ENCODE data around the gene ZXDC. TPM values are rescaled to one million over a fixed set of nuclear protein-coding genes. Genes with fewer than 3 reads are reported as not detected.

Gene ZXDC
- total RNA-seq, 2 experiments from 2014 or later = 34.7 to 34.9 TPM

GRCh38 chr3:126442856-126443242 is 32.8 kb downstream of the ZXDC start:
- POLR2A ChIA-PET = no interaction called here
- Mint-ChIP-seq H3K27me3 (no peaks in the 10 kb centered on the region), H3K9me3 (no peaks in the 10 kb centered on the region), H3K4me3 (no peak overlapping the region), H3K36me3 (no peaks in the 10 kb centered on the region), H3K27ac (no peak overlapping the region), H3K4me1 (peaks cover 3% of the 10 kb centered on the region)
- DNase-seq (no peak), ATAC-seq (ENCODE audit: low read depth) (no peak)

GRCh38 chr3:126442094-126442855 is 33.4 kb downstream of the ZXDC start:
- POLR2A ChIA-PET = no interaction called here
- ATAC-seq (ENCODE audit: low read depth) (no peak), DNase-seq (no peak)
- Mint-ChIP-seq H3K9me3 (no peaks in the 10 kb centered on the region), H3K4me1 (peaks cover 3% of the 10 kb centered on the region), H3K27ac (no peak overlapping the region), H3K4me3 (no peak overlapping the region), H3K27me3 (no peaks in the 10 kb centered on the region), H3K36me3 (no peaks in the 10 kb centered on the region)

DNA sequence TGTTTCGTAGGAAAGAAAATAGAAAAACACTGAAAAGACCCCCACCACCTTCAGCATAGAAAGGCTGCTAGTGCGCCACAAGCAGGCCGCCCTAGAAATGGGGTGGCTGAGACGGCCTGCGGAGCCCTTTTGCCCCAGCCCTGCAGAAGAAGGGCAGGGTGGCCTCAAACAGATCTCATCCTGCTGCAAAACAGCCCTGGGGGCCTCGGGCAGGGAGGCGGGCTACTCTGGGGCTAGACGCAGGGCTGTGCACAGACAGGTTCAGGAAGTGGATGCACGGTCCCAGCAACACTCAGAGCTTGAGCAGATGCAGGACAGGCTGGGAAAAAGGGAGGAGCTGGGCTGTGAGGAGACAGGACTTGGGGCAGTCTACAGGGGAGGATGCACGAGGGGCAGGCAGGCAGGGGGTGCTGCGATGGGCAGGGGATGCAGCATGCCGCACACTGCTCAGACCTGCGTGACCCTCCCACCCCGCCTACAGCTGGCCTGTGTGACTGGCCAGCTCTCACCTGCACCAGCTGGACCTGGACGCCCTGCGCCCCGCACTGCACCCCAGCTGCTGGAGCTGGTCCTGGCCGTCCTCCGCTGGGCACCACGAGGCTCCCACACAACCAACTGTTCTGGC is 34.3 kb downstream of the ZXDC start:
- Mint-ChIP-seq H3K4me1 (no peaks in the 10 kb centered on the region), H3K9me3 (no peaks in the 10 kb centered on the region), H3K4me3 (no peak overlapping the region), H3K27ac (no peak overlapping the region), H3K36me3 (no peaks in the 10 kb centered on the region), H3K27me3 (no peaks in the 10 kb centered on the region)
- DNase-seq = no peak
- ATAC-seq (ENCODE audit: low read depth) = no peak
- POLR2A ChIA-PET = no interaction called here

GRCh38 chr3:126440709-126440995 is 35.0 kb downstream of the ZXDC start:
- POLR2A ChIA-PET = interaction anchor here (0.6 kb wide), 1 partner anchor 913 kb away, joined by 3 read pairs; no protein-coding TSS in a partner anchor
- ATAC-seq (ENCODE audit: low read depth) = no peak
- no peak overlapping the region for H3K27ac Mint-ChIP-seq
- H3K36me3 Mint-ChIP-seq = no peaks in the 10 kb centered on the region
- no peak overlapping the region for H3K4me3 Mint-ChIP-seq
- no peaks in the 10 kb centered on the region for H3K4me1 Mint-ChIP-seq
- DNase-seq = no peak
- H3K27me3 Mint-ChIP-seq = no peaks in the 10 kb centered on the region
- no peaks in the 10 kb centered on the region for H3K9me3 Mint-ChIP-seq

DNA sequence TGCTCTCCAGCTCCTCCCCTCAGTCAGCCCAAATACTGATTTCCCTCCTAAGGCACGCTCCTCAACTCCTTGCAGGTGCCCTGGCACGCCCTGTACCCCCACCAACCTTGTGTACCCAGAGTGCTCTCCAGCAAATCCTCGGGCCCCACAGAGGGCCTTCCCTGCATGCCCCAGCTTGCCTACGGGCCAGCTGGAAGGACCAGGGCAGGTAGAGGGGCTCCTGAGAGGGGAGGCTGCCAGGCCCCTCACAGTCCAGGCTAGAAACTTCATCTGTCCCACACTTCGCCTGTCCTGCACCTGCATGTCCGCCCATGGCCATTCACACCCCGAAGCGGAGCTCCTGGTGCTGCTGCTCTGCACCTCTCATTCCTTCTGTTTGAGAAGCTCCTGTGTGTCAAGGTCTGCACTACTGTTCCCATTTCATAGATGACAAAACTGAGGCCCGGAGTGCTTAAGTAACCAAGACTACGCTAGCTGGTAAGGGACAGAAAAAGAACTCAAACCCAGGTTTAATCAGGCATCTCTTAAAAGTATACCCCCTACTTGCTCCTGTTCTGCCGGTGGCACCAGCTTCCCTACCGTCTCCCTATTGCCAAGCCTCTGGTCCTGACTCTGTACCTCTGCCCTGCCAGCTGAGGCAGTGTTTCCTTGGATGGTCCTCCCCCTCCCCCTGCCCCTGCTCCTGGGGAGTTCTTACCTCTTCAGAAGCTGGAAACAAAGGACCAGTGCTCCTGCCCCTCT is 35.6 kb downstream of the ZXDC start:
- Mint-ChIP-seq H3K9me3 (no peaks in the 10 kb centered on the region), H3K27me3 (no peaks in the 10 kb centered on the region), H3K4me1 (no peaks in the 10 kb centered on the region), H3K36me3 (no peaks in the 10 kb centered on the region), H3K27ac (no peak overlapping the region), H3K4me3 (no peak overlapping the region)
- ATAC-seq (ENCODE audit: low read depth) (no peak), DNase-seq (no peak)
- POLR2A ChIA-PET = interaction anchor here (0.6 kb wide), 1 partner anchor 913 kb away, joined by 3 read pairs; no protein-coding TSS in a partner anchor

GRCh38 chr3:126439346-126439967 is 36.2 kb downstream of the ZXDC start:
- no peaks in the 10 kb centered on the region for H3K27me3 Mint-ChIP-seq
- H3K36me3 Mint-ChIP-seq = peaks cover 2% of the 10 kb centered on the region
- no peak for DNase-seq
- H3K27ac Mint-ChIP-seq = no peak overlapping the region
- POLR2A ChIA-PET = no interaction called here
- H3K4me1 Mint-ChIP-seq = no peaks in the 10 kb centered on the region
- no peaks in the 10 kb centered on the region for H3K9me3 Mint-ChIP-seq
- no peak overlapping the region for H3K4me3 Mint-ChIP-seq
- ATAC-seq (ENCODE audit: low read depth) = no peak

DNA sequence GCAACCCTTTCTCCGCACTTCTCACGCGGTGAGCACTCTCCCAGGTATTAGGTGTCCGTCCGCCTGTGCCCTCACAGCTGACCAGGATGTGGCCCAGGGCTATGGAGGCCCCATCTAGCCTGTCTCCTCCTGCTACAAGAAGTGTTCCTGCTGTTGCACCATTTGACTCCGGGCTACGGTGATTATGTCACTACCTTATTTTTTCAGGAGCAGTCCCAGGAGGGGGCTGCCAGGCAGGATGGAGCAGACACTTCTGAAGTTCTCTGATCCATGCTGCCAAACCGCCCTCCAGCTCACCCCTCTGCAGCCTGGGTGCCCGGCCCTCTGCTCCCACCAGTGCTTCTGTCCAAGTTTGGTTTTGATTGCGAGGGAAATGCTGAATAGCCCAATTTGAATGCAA is 36.9 kb downstream of the ZXDC start:
- H3K27ac Mint-ChIP-seq = no peak overlapping the region
- no peak for DNase-seq
- peaks cover 3% of the 10 kb centered on the region for H3K36me3 Mint-ChIP-seq
- H3K9me3 Mint-ChIP-seq = no peaks in the 10 kb centered on the region
- H3K4me1 Mint-ChIP-seq = no peaks in the 10 kb centered on the region
- ATAC-seq (ENCODE audit: low read depth) = no peak
- H3K4me3 Mint-ChIP-seq = no peak overlapping the region
- no peaks in the 10 kb centered on the region for H3K27me3 Mint-ChIP-seq
- POLR2A ChIA-PET = no interaction called here

DNA sequence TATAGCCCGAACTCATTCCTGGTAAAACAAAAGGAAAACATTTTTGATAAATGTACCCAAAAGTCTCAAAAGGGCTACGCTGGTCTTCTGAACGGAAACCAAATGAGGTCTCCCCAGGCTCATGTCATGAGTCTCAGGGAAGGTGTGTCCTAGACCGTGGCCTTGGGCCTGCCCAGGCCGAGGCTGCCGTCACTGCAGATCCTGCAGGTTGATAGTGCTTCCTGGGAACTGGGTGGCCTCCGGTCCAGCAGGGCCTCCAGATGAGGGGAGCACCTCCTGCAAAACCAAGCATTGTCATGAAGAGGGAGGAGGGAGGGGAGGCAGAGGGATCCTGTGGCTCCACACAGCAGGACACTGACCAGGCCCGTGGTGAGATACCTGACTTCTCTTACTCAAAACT is 37.5 kb downstream of the ZXDC start:
- Mint-ChIP-seq H3K9me3 (no peaks in the 10 kb centered on the region), H3K27ac (no peak overlapping the region), H3K4me1 (no peaks in the 10 kb centered on the region), H3K27me3 (no peaks in the 10 kb centered on the region), H3K4me3 (no peak overlapping the region), H3K36me3 (peaks cover 3% of the 10 kb centered on the region)
- DNase-seq (no peak), ATAC-seq (ENCODE audit: low read depth) (no peak)
- POLR2A ChIA-PET = no interaction called here

DNA sequence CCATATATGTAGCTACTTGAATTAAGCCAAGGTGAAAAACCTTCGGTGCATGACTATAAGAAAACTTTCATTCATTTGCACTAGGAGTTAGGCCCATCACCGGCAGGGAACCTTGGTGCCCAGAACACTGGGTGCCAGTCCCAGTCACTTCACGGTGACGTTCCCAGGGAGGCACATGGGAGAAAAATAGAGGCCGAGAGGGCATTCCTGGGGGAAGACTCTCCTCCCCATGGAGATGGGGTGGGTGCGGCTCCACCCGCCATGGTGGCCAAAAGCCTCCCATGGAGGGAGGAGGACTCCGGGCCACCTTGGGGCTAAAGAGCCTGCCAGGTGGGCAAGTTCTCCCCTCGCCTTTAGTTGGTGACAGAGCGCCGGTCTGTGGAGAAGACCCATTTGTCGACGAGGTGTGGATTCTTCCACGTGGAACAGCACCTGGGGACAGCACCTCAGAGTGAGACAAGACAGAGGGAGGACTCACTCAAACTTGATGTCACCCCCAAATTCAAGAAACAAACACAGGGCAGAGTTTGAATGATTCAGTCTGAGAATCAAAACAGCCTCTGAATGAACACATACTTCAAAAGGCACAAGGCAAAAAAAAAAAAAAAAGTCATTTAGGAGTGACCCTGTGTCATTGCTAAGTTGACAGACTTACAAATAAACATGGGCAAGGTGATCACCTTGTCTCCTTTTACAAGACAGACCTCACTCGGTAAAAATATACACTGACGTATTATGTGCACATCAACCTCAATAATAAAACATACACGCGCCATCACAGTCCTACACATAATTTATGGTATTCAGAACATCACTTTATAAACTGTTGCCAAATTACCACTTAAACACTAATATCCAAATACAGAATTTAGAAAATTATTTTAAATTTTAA is 38.6 kb downstream of the ZXDC start:
- DNase-seq (no peak), ATAC-seq (ENCODE audit: low read depth) (no peak)
- Mint-ChIP-seq H3K9me3 (peaks cover 2% of the 10 kb centered on the region), H3K4me3 (no peak overlapping the region), H3K27ac (no peak overlapping the region), H3K4me1 (no peaks in the 10 kb centered on the region), H3K27me3 (no peaks in the 10 kb centered on the region), H3K36me3 (peaks cover 6% of the 10 kb centered on the region)
- POLR2A ChIA-PET = no interaction called here

DNA sequence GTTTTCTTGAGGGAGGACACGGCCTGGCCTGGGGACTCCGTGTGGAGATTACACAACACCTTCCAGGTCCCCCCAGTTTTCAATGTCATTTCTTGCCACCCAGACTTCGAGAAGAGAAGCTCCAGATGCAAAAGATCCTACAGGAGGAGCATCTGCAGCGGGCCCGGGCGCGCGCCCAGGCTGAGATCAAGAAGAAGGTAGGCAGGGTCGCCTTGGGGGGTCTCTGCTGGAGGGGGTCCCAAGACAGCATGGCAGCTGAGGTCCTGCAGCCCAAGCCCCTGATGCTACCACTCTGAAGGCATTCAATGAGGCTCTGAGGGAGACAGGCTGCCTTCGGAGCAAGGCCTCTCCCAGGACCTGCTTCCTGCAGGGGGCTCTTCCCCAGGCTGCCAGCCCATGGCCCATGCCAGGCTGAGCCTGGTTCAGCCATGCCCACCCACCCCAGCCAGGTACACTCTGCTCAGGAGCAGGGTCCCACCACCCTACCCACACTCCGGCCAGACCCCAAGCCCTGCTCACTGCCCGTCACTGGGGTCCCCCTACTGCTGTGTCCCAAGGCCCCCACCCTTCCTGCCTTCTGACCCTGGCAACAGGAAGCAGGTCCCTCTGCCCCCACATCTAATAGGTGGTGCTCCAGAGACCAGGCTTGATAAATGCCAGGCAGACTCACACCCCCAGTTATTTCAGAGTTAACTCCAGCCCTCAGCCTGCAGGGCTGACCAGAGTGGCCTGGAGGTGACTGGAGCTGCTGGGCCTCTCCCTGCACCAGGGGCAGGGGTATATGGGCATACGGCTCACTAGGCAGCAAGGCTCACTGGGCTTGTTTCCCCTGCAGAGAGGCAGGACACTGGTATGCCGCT is 40.0 kb downstream of the ZXDC start:
- Mint-ChIP-seq H3K9me3 (peaks cover 2% of the 10 kb centered on the region), H3K4me1 (no peaks in the 10 kb centered on the region), H3K4me3 (no peak overlapping the region), H3K36me3 (peaks cover 6% of the 10 kb centered on the region), H3K27me3 (no peaks in the 10 kb centered on the region), H3K27ac (no peak overlapping the region)
- no peak for ATAC-seq (ENCODE audit: low read depth)
- POLR2A ChIA-PET = no interaction called here
- no peak for DNase-seq

DNA sequence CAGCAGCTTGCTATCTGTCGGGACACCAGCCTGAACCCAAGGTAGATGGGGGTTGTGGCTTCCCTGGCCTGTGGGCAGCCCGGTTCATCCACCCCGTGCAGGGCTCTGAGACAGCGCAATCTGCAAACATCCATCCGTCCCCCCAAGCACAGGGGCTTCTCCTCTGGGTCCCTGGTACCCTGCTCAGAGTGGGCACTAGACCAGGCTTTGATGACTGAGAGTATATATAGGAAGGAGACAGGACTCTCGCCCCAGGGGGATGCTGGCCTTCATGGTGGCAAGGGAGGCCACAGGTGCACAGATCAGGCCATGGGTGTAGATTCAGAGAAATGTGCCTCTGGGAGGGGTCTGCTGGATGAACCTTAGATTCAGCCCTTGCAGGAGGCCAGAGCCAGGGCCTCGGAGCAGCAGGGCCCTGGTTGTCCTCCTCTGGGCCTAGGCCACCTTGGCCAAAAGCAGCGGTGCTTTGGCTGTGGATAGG is 40.7 kb downstream of the ZXDC start:
- DNase-seq = no peak
- Mint-ChIP-seq H3K36me3 (peaks cover 6% of the 10 kb centered on the region), H3K4me1 (no peaks in the 10 kb centered on the region), H3K4me3 (no peak overlapping the region), H3K27me3 (no peaks in the 10 kb centered on the region), H3K9me3 (peaks cover 2% of the 10 kb centered on the region), H3K27ac (no peak overlapping the region)
- POLR2A ChIA-PET = no interaction called here
- no peak for ATAC-seq (ENCODE audit: low read depth)

GRCh38 chr3:126434264-126434590 is 41.5 kb downstream of the ZXDC start:
- no peak for ATAC-seq (ENCODE audit: low read depth)
- H3K36me3 Mint-ChIP-seq = peaks cover 6% of the 10 kb centered on the region

More at GRCh38 chr3:126434264-126434590, 41.5 kb downstream of the ZXDC start:
- Mint-ChIP-seq H3K27me3 (no peaks in the 10 kb centered on the region), H3K4me3 (no peak overlapping the region), H3K9me3 (peaks cover 2% of the 10 kb centered on the region), H3K27ac (no peak overlapping the region), H3K4me1 (no peaks in the 10 kb centered on the region)
- POLR2A ChIA-PET = no interaction called here
- no peak for DNase-seq

Data from activated naive CD8-positive, alpha-beta T cell treated with anti-CD3 and anti-CD28 coated beads, Interleukin-2, amount 10 ng/mL, durations not matched to agents 7 days and 5 days (primary cell).